PC-3 (cell line): Measurements from ENCODE around the gene TNNI3. TPM values are rescaled to one million over a fixed set of nuclear protein-coding genes. Genes with fewer than 3 reads are reported as not detected.
A peak's percentile ranks its signal among the peaks of the same experiment; 100 is the strongest.

Experiments used
- ATAC-seq: fragments of 200-7000 bp; cut with Tn5 transposase; 2 replicates; pipeline ENCODE4 v1.9.1; 2020; ENCODE audit warnings: mild to moderate bottlenecking, moderate library complexity
- BruUV-seq: library from RNA; stranded (reverse); fragments of 400-500 nt; replicated peaks from 2 replicates; lab custom pipeline; 2021; lab: Mats Ljungman, UMichigan
- CTCF ChIA-PET: fragments of 300-600 bp; sonication (Branson Sonifier 250); formaldehyde crosslinking; loops from one replicate; lab custom pipeline; 2022; ENCODE audit warnings: antibody characterized with exemption; lab: Charles Lee
- POLR2A ChIA-PET: fragments of 300-600 bp; sonication (Branson Sonifier 250); formaldehyde crosslinking; loops from one replicate; lab custom pipeline; 2022; ENCODE audit warnings: antibody characterized with exemption; ENCODE audit not compliant: unreplicated experiment; lab: Charles Lee
- DNase-seq: peaks from one replicate; pipeline ENCODE4 v3.0.0-alpha.2; 2015
- H2AFZ ChIP-seq: fragments of 300-600 bp; sonication (generic); 2 replicates; pipeline ENCODE4 v1.6.0; 2016; ENCODE audit warnings: antibody characterized with exemption, low read length
- H3F3A ChIP-seq: fragments of 300-600 bp; sonication (generic); one replicate; pipeline ENCODE4 v1.6.0; 2017; ENCODE audit warnings: antibody characterized with exemption, low read length, control low read depth, mild to moderate bottlenecking; ENCODE audit not compliant: unreplicated experiment
- H3K27ac ChIP-seq: fragments of 300-600 bp; sonication (generic); 2 replicates; pipeline ENCODE4 v1.5.1; 2016; ENCODE audit warnings: mild to moderate bottlenecking, low read length
- H3K27me3 ChIP-seq: fragments of 300-600 bp; sonication (generic); 2 replicates; pipeline ENCODE4 v1.6.1; 2016; ENCODE audit warnings: low read length, mixed read lengths
- H3K36me3 ChIP-seq: fragments of 300-600 bp; sonication (generic); 2 replicates; pipeline ENCODE4 v1.6.1; 2016; ENCODE audit warnings: low read depth, mixed run types, low read length, mixed read lengths
- H3K4me1 ChIP-seq: fragments of 300-600 bp; sonication (generic); 2 replicates; pipeline ENCODE4 v1.5.1; 2016; ENCODE audit warnings: low read length; ENCODE audit not compliant: insufficient read depth
- H3K4me2 ChIP-seq: fragments of 300-600 bp; sonication (generic); 2 replicates; pipeline ENCODE4 v1.6.0; 2016; ENCODE audit warnings: low read length
- H3K4me3 ChIP-seq: fragments of 300-600 bp; sonication (generic); 2 replicates; pipeline ENCODE4 v1.5.1; 2016; ENCODE audit warnings: mild to moderate bottlenecking, low read length, mixed read lengths
- H3K79me2 ChIP-seq: fragments of 300-600 bp; sonication (generic); 2 replicates; pipeline ENCODE4 v1.6.1; 2017; ENCODE audit warnings: low read length, mixed read lengths
- H3K9ac ChIP-seq: fragments of 300-600 bp; sonication (generic); 2 replicates; pipeline ENCODE4 v1.6.0; 2016; ENCODE audit warnings: mild to moderate bottlenecking, low read length
- H3K9me2 ChIP-seq: fragments of 300-600 bp; sonication (generic); replicated peaks from 2 replicates; pipeline ENCODE4 v1.6.1; 2016; ENCODE audit warnings: mixed run types, low read length, mixed read lengths
- H3K9me3 ChIP-seq: fragments of 300-600 bp; sonication (generic); 2 replicates; pipeline ENCODE4 v1.6.1; 2016; ENCODE audit warnings: low read length, mixed read lengths
- H4K20me1 ChIP-seq: fragments of 300-600 bp; sonication (generic); 2 replicates; pipeline ENCODE4 v1.6.1; 2016; ENCODE audit warnings: low read length, mixed read lengths
- CTCF ChIP-seq: fragments of 300-600 bp; sonication (generic); conservative IDR thresholded peaks from 2 replicates; pipeline ENCODE4 v1.5.1; 2017; ENCODE audit warnings: antibody characterized with exemption, low read depth, mild to moderate bottlenecking, low read length
- EZH2 ChIP-seq: fragments of 300-600 bp; sonication (generic); IDR thresholded peaks from one replicate; pipeline ENCODE4 v1.6.1; 2017; ENCODE audit warnings: antibody characterized with exemption, mild to moderate bottlenecking, low read length; ENCODE audit not compliant: unreplicated experiment
- EZH2phosphoT487 ChIP-seq: fragments of 300-600 bp; sonication (generic); IDR thresholded peaks from 2 replicates; pipeline ENCODE4 v1.6.1; 2018; ENCODE audit warnings: mild to moderate bottlenecking, antibody characterized with exemption, low read length, borderline replicate concordance
- intact Hi-C: fragments of 100-400 bp; cut with micrococcal nuclease; formaldehyde crosslinking; loops from 2 replicates; pipeline ENCODE4 v1.9.0; 2023
- total RNA-seq: library from RNA; depleted of rRNA; stranded (reverse); fragments of >200 nt; gene quantifications from 2 replicates; pipeline ENCODE4 v1.2.3, GENCODE V29; 2014

TNNI3 gene
- total RNA-seq, 1 experiment from 2014 or later, result 32.4 TPM

GRCh38 chr19:55179606-55180484 lies 22.3 kb upstream of the TNNI3 start, which contains the start of gene SYT5:
Gene SYT5, minus strand, starts transcription at chr19:55180289. Its CDS starts 1,248 bp downstream, at chr19:55179041.
- no TSS peak for BruUV-seq
- intact Hi-C loops, result no loop called here
- H3K4me2 ChIP-seq, result peak within 1 kb of the TSS; percentile 57
- no peaks in the 10 kb centered on the region for H3K79me2 ChIP-seq
- H4K20me1 ChIP-seq, result no peaks in the 10 kb centered on the region
- peaks cover 22% of the 10 kb centered on the region for H3K27me3 ChIP-seq
- peaks cover 9% of the 10 kb centered on the region for H3K4me1 ChIP-seq
- H3K9ac ChIP-seq, result no peak within 1 kb of the TSS
- POLR2A ChIA-PET, result no interaction called here
- DNase-seq, result peak; percentile 64
- H3K36me3 ChIP-seq, result no peaks in the 10 kb centered on the region
- H3F3A ChIP-seq, result no peaks in the 10 kb centered on the region
- TF ChIP-seq CTCF (no peak), EZH2phosphoT487 (no peak), EZH2 (no peak)
- peak; percentile 69 for ATAC-seq
- H3K9me2 ChIP-seq, result no peaks in the 10 kb centered on the region
- CTCF ChIA-PET, result no interaction called here
- no peaks in the 10 kb centered on the region for H3K9me3 ChIP-seq
- H2AFZ ChIP-seq, result 0 out of 2 replicates have a peak within 1 kb of the TSS, but pooled peaks have one; percentile 7
- H3K4me3 ChIP-seq, result no peak within 1 kb of the TSS
- no peak within 1 kb of the TSS for H3K27ac ChIP-seq

- CTCF ChIA-PET, result no interaction called here
- H3K9me3 ChIP-seq, result no peaks in the 10 kb centered on the region
- H3K9ac ChIP-seq, result no peak overlapping the region
- no peak overlapping the region for H3K4me3 ChIP-seq
- no peaks in the 10 kb centered on the region for H4K20me1 ChIP-seq
- H3K4me1 ChIP-seq, result peaks cover 9% of the 10 kb centered on the region
- POLR2A ChIA-PET, result interaction anchor here (0.6 kb wide), 1 partner anchor 12 kb away, joined by 5 read pairs; no protein-coding TSS in a partner anchor
- BruUV-seq, result no TSS peak
- H3K36me3 ChIP-seq, result no peaks in the 10 kb centered on the region
- H3K27me3 ChIP-seq, result peaks cover 22% of the 10 kb centered on the region
- H3K79me2 ChIP-seq, result no peaks in the 10 kb centered on the region
- no peaks in the 10 kb centered on the region for H3F3A ChIP-seq
- H3K27ac ChIP-seq, result no peak overlapping the region
- DNase-seq (peak; percentile 64), ATAC-seq (peak; percentile 58)
- H3K4me2 ChIP-seq, result peak overlapping the region; percentile 57
- no peaks in the 10 kb centered on the region for H3K9me2 ChIP-seq
- TF ChIP-seq EZH2 (no peak), EZH2phosphoT487 (no peak), CTCF (no peak)
- intact Hi-C loops, result no loop called here
- H2AFZ ChIP-seq, result no peak overlapping the region
Observed at GRCh38 chr19:55178781-55179599, 21.5 kb upstream of the TNNI3 start.
